HG03108 (cell line): Measurements from ENCODE around the gene COQ10A.

Experiments
- ATAC-seq: cut with Tn5 transposase; IDR thresholded peaks from one replicate; pipeline ENCODE4 v1.9.1; 2021; ENCODE audit warnings: moderate library complexity; ENCODE audit not compliant: unreplicated experiment

The COQ10A gene

GRCh38 chr12:56311003-56311402, 44.3 kb downstream of the COQ10A start:
- no peak for ATAC-seq

GRCh38 chr12:56315249-56315621, 48.5 kb downstream of the COQ10A start:
- no peak for ATAC-seq

- peak; percentile 90 for ATAC-seq
Measured at GRCh38 chr12:56315622-56316473, 49.1 kb downstream of the COQ10A start, which contains the start of gene CNPY2. CNPY2 (minus strand) TSS chr12:56315988; CDS start chr12:56315217, 771 bp downstream.

- no peak for ATAC-seq
Measured at GRCh38 chr12:56317675-56318074, 50.9 kb downstream of the COQ10A start.
